ENCODE results near the gene USP34. TPM values are rescaled to one million over a fixed set of nuclear protein-coding genes. Genes with fewer than 3 reads are reported as not detected.

The USP34 gene
- total RNA-seq, 1 experiment from 2014 or later = 76.3 TPM

DNA sequence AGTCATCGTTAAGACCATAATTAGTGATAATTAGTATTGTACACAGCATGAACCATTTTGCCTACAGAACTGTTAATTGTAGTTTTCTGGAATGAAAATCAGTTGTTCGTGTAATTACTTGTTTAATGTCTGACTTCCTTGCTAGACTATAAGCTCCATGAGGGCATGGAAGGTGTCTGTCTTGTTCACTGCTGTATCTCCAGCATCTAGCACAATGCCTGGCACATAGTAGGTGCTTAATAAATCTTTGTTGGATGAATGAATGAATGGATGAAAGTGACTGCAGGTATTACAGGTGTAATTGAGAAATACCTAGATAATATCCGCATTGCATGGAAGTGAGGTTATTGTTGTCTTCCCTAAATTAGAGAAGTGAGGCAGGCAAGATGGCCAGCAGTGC, 287.1 kb downstream of the USP34 start:
- intact Hi-C loops (cut with micrococcal nuclease) = no loop called here
- ChIA-PET CTCF (no interaction called here), POLR2A (interaction anchor here (0.6 kb wide), 1 partner anchor 282 kb away, joined by 3 read pairs; no protein-coding TSS in a partner anchor), RAD21 (ENCODE audit: low non-redundant PET in 1 of 2, low total read pairs in 2 of 2, uncharacterized antibody in 2 of 2, unreplicated experiment in 2 of 2) (no interaction called here)
- Histone ChIP-seq H3K4me1 (ENCODE audit: control insufficient read depth in 1 of 2, insufficient read depth in 2 of 2, low read length in 2 of 2) (peaks cover 0 to 2% of the 10 kb centered on the region in 2 experiments; a peak in 2 of 4 replicates), H3K9me2 (ENCODE audit: insufficient read depth) (no peaks in the 10 kb centered on the region), H3K9ac (ENCODE audit: low read length) (no peak overlapping the region), H4K20me1 (ENCODE audit: insufficient read depth) (no peaks in the 10 kb centered on the region; the same call in 1 of the 2 replicates), H3K27ac (ENCODE audit: low read depth, low read length) (no peak overlapping the region), H3K27me3 (ENCODE audit: insufficient read depth, low read length) (no peaks in the 10 kb centered on the region), H3K36me3 (ENCODE audit: control insufficient read depth in 1 of 2, insufficient read depth in 2 of 2, low read length in 2 of 2) (peaks cover 34 to 67% of the 10 kb centered on the region in 2 experiments), H2AFZ (ENCODE audit: low read depth, low read length, poor library complexity, severe bottlenecking) (no peak overlapping the region), H3K79me2 (ENCODE audit: insufficient read depth, low read length) (peaks cover 36% of the 10 kb centered on the region), H3K4me2 (ENCODE audit: low read length) (no peak overlapping the region), H3K9me3 (ENCODE audit: control insufficient read depth in 1 of 2, insufficient read depth in 1 of 2, low read depth in 1 of 2, low read length in 2 of 2) (no peaks in the 10 kb centered on the region), H3K4me3 (replicated peaks in 1 of 2; ENCODE audit: low read depth in 1 of 2, low read length in 2 of 2) (no peak overlapping the region)
- no peak for TF ChIP-seq JUND (IDR thresholded peaks at IDR 0.05)
- no peak for TF ChIP-seq RAD21 (IDR thresholded peaks at IDR 0.05; ENCODE audit: low read depth)
- no peak for TF ChIP-seq ZFX (IDR thresholded peaks at IDR 0.05)
- TF ChIP-seq ZNF274 (IDR thresholded peaks at IDR 0.05; ENCODE audit: low read depth, low read length) = no peak
- TF ChIP-seq CBX3 (IDR thresholded peaks at IDR 0.05; ENCODE audit: low read depth) = no peak
- TF ChIP-seq EZH2 (IDR thresholded peaks at IDR 0.05) = no peak
- TF ChIP-seq YY1 (IDR thresholded peaks at IDR 0.05; ENCODE audit: extremely low read depth, insufficient replicate concordance, low read depth, low read length) = no peak
- TF ChIP-seq SP1 (IDR thresholded peaks at IDR 0.05; ENCODE audit: low read depth) = no peak
- TF ChIP-seq FOSL1 (IDR thresholded peaks at IDR 0.05; ENCODE audit: low read depth) = no peak
- TF ChIP-seq POLR2AphosphoS5 (IDR thresholded peaks at IDR 0.05; ENCODE audit: low read depth, low read length) = no peak
- TF ChIP-seq ELF1 (IDR thresholded peaks at IDR 0.05; ENCODE audit: borderline replicate concordance, low read depth) = no peak
- TF ChIP-seq, protein P1, sequence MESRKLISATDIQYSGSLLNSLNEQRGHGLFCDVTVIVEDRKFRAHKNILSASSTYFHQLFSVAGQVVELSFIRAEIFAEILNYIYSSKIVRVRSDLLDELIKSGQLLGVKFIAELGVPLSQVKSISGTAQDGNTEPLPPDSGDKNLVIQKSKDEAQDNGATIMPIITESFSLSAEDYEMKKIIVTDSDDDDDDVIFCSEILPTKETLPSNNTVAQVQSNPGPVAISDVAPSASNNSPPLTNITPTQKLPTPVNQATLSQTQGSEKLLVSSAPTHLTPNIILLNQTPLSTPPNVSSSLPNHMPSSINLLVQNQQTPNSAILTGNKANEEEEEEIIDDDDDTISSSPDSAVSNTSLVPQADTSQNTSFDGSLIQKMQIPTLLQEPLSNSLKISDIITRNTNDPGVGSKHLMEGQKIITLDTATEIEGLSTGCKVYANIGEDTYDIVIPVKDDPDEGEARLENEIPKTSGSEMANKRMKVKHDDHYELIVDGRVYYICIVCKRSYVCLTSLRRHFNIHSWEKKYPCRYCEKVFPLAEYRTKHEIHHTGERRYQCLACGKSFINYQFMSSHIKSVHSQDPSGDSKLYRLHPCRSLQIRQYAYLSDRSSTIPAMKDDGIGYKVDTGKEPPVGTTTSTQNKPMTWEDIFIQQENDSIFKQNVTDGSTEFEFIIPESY (IDR thresholded peaks at IDR 0.05; ENCODE audit: extremely low read depth, insufficient replicate concordance, low read length) = no peak
- no peak for TF ChIP-seq POLR2A (IDR thresholded peaks at IDR 0.05; ENCODE audit: borderline replicate concordance, extremely low read depth, insufficient read depth, insufficient read length)
- DNase-seq (ENCODE audit: low read depth, low spot score) (no peak), ATAC-seq (no peak)
- BruUV-seq (replicated peaks) = TSS peak; percentile 22

Data from HCT116 (cell line).